Activated naive CD8-positive, alpha-beta T cell treated with anti-CD3 and anti-CD28 coated beads for 36 hours (primary cell): ENCODE measurements around the gene KLRD1. TPM values are rescaled to one million over a fixed set of nuclear protein-coding genes. Genes with fewer than 3 reads are reported as not detected.
"Not testable (repeated sequence)": the region's sequence is repeated elsewhere in the genome, so short reads cannot be mapped to it uniquely, and the experiment has no call there.

Source experiments
- DNase-seq: peaks from one replicate; pipeline ENCODE4 v3.0.0; 2021
- H3K27ac Mint-ChIP-seq: one replicate; pipeline ENCODE4 v1.8.0; 2022; ENCODE audit warnings: mild to moderate bottlenecking, moderate library complexity, mixed read lengths
- H3K27me3 Mint-ChIP-seq: one replicate; pipeline ENCODE4 v1.8.0; 2022; ENCODE audit warnings: mild to moderate bottlenecking, mixed read lengths
- H3K36me3 Mint-ChIP-seq: one replicate; pipeline ENCODE4 v1.8.0; 2021; ENCODE audit warnings: mild to moderate bottlenecking, mixed read lengths
- H3K4me1 Mint-ChIP-seq: one replicate; pipeline ENCODE4 v1.8.0; 2021; ENCODE audit warnings: mixed read lengths
- H3K4me3 Mint-ChIP-seq: one replicate; pipeline ENCODE4 v1.8.0; 2022; ENCODE audit warnings: mild to moderate bottlenecking, moderate library complexity, mixed read lengths
- H3K9me3 Mint-ChIP-seq: one replicate; pipeline ENCODE4 v1.8.0; 2022; ENCODE audit warnings: mixed read lengths
- total RNA-seq, 2 experiments: library from RNA; stranded (reverse); gene quantifications; one replicate each; pipeline ENCODE4 v1.2.3, GENCODE V29; 2021

KLRD1 gene
- total RNA-seq, 2 experiments from 2014 or later, result 2.0 to 2.6 TPM

GRCh38 chr12:10305411-10305810 lies 2.3 kb upstream of the KLRD1 start:
- H3K4me1 Mint-ChIP-seq, result peaks cover 59% of the 10 kb centered on the region
- no peak overlapping the region for H3K27ac Mint-ChIP-seq
- no peaks in the 10 kb centered on the region for H3K27me3 Mint-ChIP-seq
- no peak overlapping the region for H3K4me3 Mint-ChIP-seq
- no peak for DNase-seq
- H3K9me3 Mint-ChIP-seq, result peaks cover 21% of the 10 kb centered on the region
- H3K36me3 Mint-ChIP-seq, result peaks cover 26% of the 10 kb centered on the region

GRCh38 chr12:10310926-10311720 lies 3.5 kb downstream of the KLRD1 start:
- no peak overlapping the region for H3K4me3 Mint-ChIP-seq
- no peak for DNase-seq

GRCh38 chr12:10319388-10319787 lies 11.7 kb downstream of the KLRD1 start:
- Mint-ChIP-seq H3K9me3 (peaks cover 27% of the 10 kb centered on the region), H3K4me1 (peaks cover 37% of the 10 kb centered on the region), H3K4me3 (no peak overlapping the region), H3K36me3 (peaks cover 45% of the 10 kb centered on the region), H3K27me3 (no peaks in the 10 kb centered on the region), H3K27ac (peak overlapping the region; percentile 90)
- no peak for DNase-seq

More at GRCh38 chr12:10310926-10311720, 3.5 kb downstream of the KLRD1 start:
- Mint-ChIP-seq H3K36me3 (no peaks in the 10 kb centered on the region), H3K27ac (no peak overlapping the region), H3K9me3 (no peaks in the 10 kb centered on the region), H3K4me1 (peaks cover 20% of the 10 kb centered on the region), H3K27me3 (no peaks in the 10 kb centered on the region)

- Mint-ChIP-seq H3K27ac (peak overlapping the region; percentile 90), H3K27me3 (no peaks in the 10 kb centered on the region), H3K36me3 (peaks cover 45% of the 10 kb centered on the region), H3K4me1 (peaks cover 37% of the 10 kb centered on the region), H3K9me3 (peaks cover 29% of the 10 kb centered on the region), H3K4me3 (peak overlapping the region; percentile 24)
- no peak for DNase-seq
These were observed 13.0 kb downstream of the KLRD1 start for GRCh38 chr12:10320643-10321042.

- H3K27me3 Mint-ChIP-seq, DNase-seq, H3K4me3 Mint-ChIP-seq: not testable (repeated sequence)
- H3K9me3 Mint-ChIP-seq, result peaks cover 16% of the 10 kb centered on the region
- H3K27ac Mint-ChIP-seq, result peak overlapping the region; percentile 72
- H3K36me3 Mint-ChIP-seq, result peaks cover 20% of the 10 kb centered on the region
- peaks cover 15% of the 10 kb centered on the region for H3K4me1 Mint-ChIP-seq
These were observed 21.0 kb downstream of the KLRD1 start for GRCh38 chr12:10328691-10329090.

- DNase-seq, result no peak
- peaks cover 16% of the 10 kb centered on the region for H3K36me3 Mint-ChIP-seq
- no peak overlapping the region for H3K4me3 Mint-ChIP-seq
- peaks cover 9% of the 10 kb centered on the region for H3K9me3 Mint-ChIP-seq
- no peak overlapping the region for H3K27ac Mint-ChIP-seq
- no peaks in the 10 kb centered on the region for H3K27me3 Mint-ChIP-seq
- peaks cover 15% of the 10 kb centered on the region for H3K4me1 Mint-ChIP-seq
These were observed 24.1 kb downstream of the KLRD1 start for GRCh38 chr12:10331642-10332239.

GRCh38 chr12:10336196-10336595 lies 28.5 kb downstream of the KLRD1 start:
- not testable (repeated sequence) for H3K27ac Mint-ChIP-seq, H3K9me3 Mint-ChIP-seq, DNase-seq, H3K27me3 Mint-ChIP-seq, H3K36me3 Mint-ChIP-seq, H3K4me3 Mint-ChIP-seq
- H3K4me1 Mint-ChIP-seq, result peaks cover 11% of the 10 kb centered on the region

GRCh38 chr12:10338470-10338869 lies 30.8 kb downstream of the KLRD1 start:
- not testable (repeated sequence) for H3K27me3 Mint-ChIP-seq, DNase-seq, H3K36me3 Mint-ChIP-seq, H3K27ac Mint-ChIP-seq, H3K4me3 Mint-ChIP-seq, H3K4me1 Mint-ChIP-seq
- H3K9me3 Mint-ChIP-seq, result peaks cover 13% of the 10 kb centered on the region

GRCh38 chr12:10339053-10339840 lies 31.6 kb downstream of the KLRD1 start:
- H3K4me1 Mint-ChIP-seq, result peaks cover 6% of the 10 kb centered on the region
- DNase-seq, result no peak
- peaks cover 16% of the 10 kb centered on the region for H3K9me3 Mint-ChIP-seq
- H3K36me3 Mint-ChIP-seq, result peaks cover 7% of the 10 kb centered on the region
- H3K27me3 Mint-ChIP-seq, result no peaks in the 10 kb centered on the region
- no peak overlapping the region for H3K27ac Mint-ChIP-seq
- no peak overlapping the region for H3K4me3 Mint-ChIP-seq

GRCh38 chr12:10340946-10341345 lies 33.3 kb downstream of the KLRD1 start:
- H3K4me1 Mint-ChIP-seq, H3K27me3 Mint-ChIP-seq, DNase-seq, H3K4me3 Mint-ChIP-seq, H3K36me3 Mint-ChIP-seq, H3K27ac Mint-ChIP-seq: not testable (repeated sequence)
- peaks cover 16% of the 10 kb centered on the region for H3K9me3 Mint-ChIP-seq

GRCh38 chr12:10341892-10342509 lies 34.3 kb downstream of the KLRD1 start:
- H3K27ac Mint-ChIP-seq, result peak overlapping the region; percentile 39
- no peak overlapping the region for H3K4me3 Mint-ChIP-seq
- peaks cover 6% of the 10 kb centered on the region for H3K4me1 Mint-ChIP-seq
- peaks cover 17% of the 10 kb centered on the region for H3K9me3 Mint-ChIP-seq
- H3K27me3 Mint-ChIP-seq, result no peaks in the 10 kb centered on the region
- peaks cover 7% of the 10 kb centered on the region for H3K36me3 Mint-ChIP-seq
- DNase-seq, result no peak

- not testable (repeated sequence) for H3K4me3 Mint-ChIP-seq, H3K27me3 Mint-ChIP-seq, H3K27ac Mint-ChIP-seq, DNase-seq, H3K4me1 Mint-ChIP-seq
- Mint-ChIP-seq H3K36me3 (peaks cover 29% of the 10 kb centered on the region), H3K9me3 (peaks cover 35% of the 10 kb centered on the region)
These were observed 43.8 kb downstream of the KLRD1 start for GRCh38 chr12:10351457-10351856.

GRCh38 chr12:10354071-10354470 lies 46.4 kb downstream of the KLRD1 start:
- no peak for DNase-seq
- H3K4me3 Mint-ChIP-seq, result no peak overlapping the region
- H3K27ac Mint-ChIP-seq, result no peak overlapping the region
- H3K9me3 Mint-ChIP-seq, result peaks cover 33% of the 10 kb centered on the region
- no peaks in the 10 kb centered on the region for H3K27me3 Mint-ChIP-seq
- H3K4me1 Mint-ChIP-seq, result peaks cover 4% of the 10 kb centered on the region
- peaks cover 45% of the 10 kb centered on the region for H3K36me3 Mint-ChIP-seq

GRCh38 chr12:10354502-10354901 lies 46.8 kb downstream of the KLRD1 start:
- H3K9me3 Mint-ChIP-seq, result peaks cover 33% of the 10 kb centered on the region
- H3K27me3 Mint-ChIP-seq, result no peaks in the 10 kb centered on the region
- no peak for DNase-seq
- H3K4me3 Mint-ChIP-seq, result no peak overlapping the region
- H3K36me3 Mint-ChIP-seq, result peaks cover 49% of the 10 kb centered on the region
- H3K27ac Mint-ChIP-seq, result no peak overlapping the region
- peaks cover 8% of the 10 kb centered on the region for H3K4me1 Mint-ChIP-seq

GRCh38 chr12:10358131-10358530 lies 50.5 kb downstream of the KLRD1 start:
- Mint-ChIP-seq H3K27me3 (no peaks in the 10 kb centered on the region), H3K36me3 (peaks cover 66% of the 10 kb centered on the region), H3K4me3 (no peak overlapping the region), H3K9me3 (peaks cover 15% of the 10 kb centered on the region), H3K27ac (no peak overlapping the region), H3K4me1 (peaks cover 28% of the 10 kb centered on the region)
- DNase-seq, result no peak
